Fibroblast of lung (primary cell): Measurements from ENCODE around the gene MKLN1.

Experiments
- EZH2 ChIP-seq: IDR thresholded peaks from 2 replicates; pipeline ENCODE4 v1.5.1; 2012; ENCODE audit warnings: low read length, control low read depth, mild to moderate bottlenecking; ENCODE audit errors: missing control alignments
- TF ChIP-seq, protein P1 (sequence below), 2 donors: IDR thresholded peaks in 1 of 2; conservative IDR thresholded peaks in 1 of 2; 1 replicate in 1 of 2; 2 replicates in 1 of 2; pipeline ENCODE4 v1.5.1; 2011 to 2012; ENCODE audit warnings: low read length in 2 of 2, control low read depth in 1 of 2, inconsistent platforms in 1 of 2, low read depth in 1 of 2, mild to moderate bottlenecking in 1 of 2

DNA sequence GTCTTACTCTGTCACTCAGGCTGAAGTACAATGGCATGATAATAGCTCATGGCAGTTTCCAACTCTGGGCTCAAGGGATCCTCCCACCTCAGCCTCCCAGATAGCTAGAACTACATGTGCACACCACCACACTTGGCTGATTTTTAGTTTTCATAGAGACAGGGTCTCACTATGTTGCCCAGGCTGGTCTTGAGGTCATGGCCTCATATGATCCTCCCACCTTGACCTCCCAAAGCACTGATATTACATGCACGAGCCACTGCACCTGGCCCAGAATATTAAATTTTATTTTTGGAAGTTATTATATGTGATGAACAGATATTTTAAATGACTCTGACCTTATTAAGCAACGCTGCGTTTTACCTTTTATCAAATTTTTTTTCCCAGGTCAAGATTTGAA is 134.4 kb downstream of the MKLN1 start:
- TF ChIP-seq, protein P1, sequence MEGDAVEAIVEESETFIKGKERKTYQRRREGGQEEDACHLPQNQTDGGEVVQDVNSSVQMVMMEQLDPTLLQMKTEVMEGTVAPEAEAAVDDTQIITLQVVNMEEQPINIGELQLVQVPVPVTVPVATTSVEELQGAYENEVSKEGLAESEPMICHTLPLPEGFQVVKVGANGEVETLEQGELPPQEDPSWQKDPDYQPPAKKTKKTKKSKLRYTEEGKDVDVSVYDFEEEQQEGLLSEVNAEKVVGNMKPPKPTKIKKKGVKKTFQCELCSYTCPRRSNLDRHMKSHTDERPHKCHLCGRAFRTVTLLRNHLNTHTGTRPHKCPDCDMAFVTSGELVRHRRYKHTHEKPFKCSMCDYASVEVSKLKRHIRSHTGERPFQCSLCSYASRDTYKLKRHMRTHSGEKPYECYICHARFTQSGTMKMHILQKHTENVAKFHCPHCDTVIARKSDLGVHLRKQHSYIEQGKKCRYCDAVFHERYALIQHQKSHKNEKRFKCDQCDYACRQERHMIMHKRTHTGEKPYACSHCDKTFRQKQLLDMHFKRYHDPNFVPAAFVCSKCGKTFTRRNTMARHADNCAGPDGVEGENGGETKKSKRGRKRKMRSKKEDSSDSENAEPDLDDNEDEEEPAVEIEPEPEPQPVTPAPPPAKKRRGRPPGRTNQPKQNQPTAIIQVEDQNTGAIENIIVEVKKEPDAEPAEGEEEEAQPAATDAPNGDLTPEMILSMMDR (conservative IDR thresholded peaks at IDR 0.05 in 1 of 2, IDR thresholded peaks at IDR 0.05 in 1 of 2; ENCODE audit: low read depth in 1 of 2, low read length in 2 of 2), result no peak
- TF ChIP-seq EZH2, result no peak
